GM19395 (cell line): Measurements from ENCODE around the gene ULK1.

Source experiments
- ATAC-seq: cut with Tn5 transposase; IDR thresholded peaks from one replicate; pipeline ENCODE4 v1.9.1; 2021; ENCODE audit warnings: mild to moderate bottlenecking, moderate library complexity; ENCODE audit not compliant: unreplicated experiment

ULK1 gene

GRCh38 chr12:131894313-131894860 lies at the start of gene ULK1:
Gene ULK1 (plus strand): TSS chr12:131894622. CDS start chr12:131895002, 380 bp downstream.
- ATAC-seq: peak; percentile 74

GRCh38 chr12:131844656-131845055 lies 49.8 kb upstream of the ULK1 start:
- ATAC-seq: no peak

GRCh38 chr12:131845121-131845520 lies 49.3 kb upstream of the ULK1 start:
- ATAC-seq: no peak

GRCh38 chr12:131847456-131847855 lies 47.0 kb upstream of the ULK1 start:
- no peak for ATAC-seq

GRCh38 chr12:131848753-131849152 lies 45.7 kb upstream of the ULK1 start:
- no peak for ATAC-seq

GRCh38 chr12:131849700-131850553 lies 44.5 kb upstream of the ULK1 start:
- no peak for ATAC-seq

- ATAC-seq: no peak
These were observed 43.4 kb upstream of the ULK1 start for GRCh38 chr12:131850856-131851559.

- no peak for ATAC-seq
These were observed 42.5 kb upstream of the ULK1 start for GRCh38 chr12:131851741-131852550.

GRCh38 chr12:131852551-131853299 lies 41.7 kb upstream of the ULK1 start:
- no peak for ATAC-seq

GRCh38 chr12:131853832-131854797 lies 40.3 kb upstream of the ULK1 start:
- ATAC-seq: no peak

GRCh38 chr12:131854861-131855476 lies 39.5 kb upstream of the ULK1 start:
- no peak for ATAC-seq

GRCh38 chr12:131855521-131856142 lies 38.8 kb upstream of the ULK1 start:
- no peak for ATAC-seq

- ATAC-seq: no peak
These were observed 37.9 kb upstream of the ULK1 start for GRCh38 chr12:131856366-131857097.

- ATAC-seq: no peak
These were observed 36.2 kb upstream of the ULK1 start for GRCh38 chr12:131857908-131858850.

GRCh38 chr12:131860472-131861260 lies 33.8 kb upstream of the ULK1 start:
- ATAC-seq: no peak
